ENCODE measurements around the gene GPSM1. TPM values are rescaled to one million over a fixed set of nuclear protein-coding genes. Genes with fewer than 3 reads are reported as not detected.
A peak's percentile ranks its signal among the peaks of the same experiment; 100 is the strongest.
"Not testable (repeated sequence)": the region's sequence is repeated elsewhere in the genome, so short reads cannot be mapped to it uniquely, and the experiment has no call there.

The GPSM1 gene
- total RNA-seq, 1 donor from 2014 or later, result 16.6 TPM

- DNase-seq (ENCODE audit: low spot score), result no peak
These were observed 16.5 kb downstream of the GPSM1 start for GRCh38 chr9:136343884-136344269.

- DNase-seq (ENCODE audit: low spot score), result no peak
These were observed 17.4 kb downstream of the GPSM1 start for GRCh38 chr9:136344544-136345280.

GRCh38 chr9:136345281-136346156 is 18.2 kb downstream of the GPSM1 start:
- DNase-seq (ENCODE audit: low spot score), result peak; percentile 75

GRCh38 chr9:136346157-136346481 is 18.8 kb downstream of the GPSM1 start:
- DNase-seq (ENCODE audit: low spot score), result no peak

GRCh38 chr9:136346927-136347465 is 19.7 kb downstream of the GPSM1 start:
- DNase-seq (ENCODE audit: low spot score), result no peak

- DNase-seq (ENCODE audit: low spot score), result no peak
These were observed 20.3 kb downstream of the GPSM1 start for GRCh38 chr9:136347472-136348256.

GRCh38 chr9:136348691-136349090 is 21.4 kb downstream of the GPSM1 start:
- no peak for DNase-seq (ENCODE audit: low spot score)

GRCh38 chr9:136349546-136349945 is 22.2 kb downstream of the GPSM1 start:
- no peak for DNase-seq (ENCODE audit: low spot score)

GRCh38 chr9:136351252-136351800 is 24.0 kb downstream of the GPSM1 start:
- no peak for DNase-seq (ENCODE audit: low spot score)

- DNase-seq (ENCODE audit: low spot score), result not testable (repeated sequence)
These were observed 24.5 kb downstream of the GPSM1 start for GRCh38 chr9:136351868-136352267.

GRCh38 chr9:136352682-136353081 is 25.3 kb downstream of the GPSM1 start:
- DNase-seq (ENCODE audit: low spot score), result no peak

GRCh38 chr9:136353088-136353487 is 25.7 kb downstream of the GPSM1 start:
- DNase-seq (ENCODE audit: low spot score), result no peak

GRCh38 chr9:136353757-136354488 is 26.6 kb downstream of the GPSM1 start:
- no peak for DNase-seq (ENCODE audit: low spot score)

GRCh38 chr9:136354592-136355085 is 27.3 kb downstream of the GPSM1 start:
- no peak for DNase-seq (ENCODE audit: low spot score)

GRCh38 chr9:136355616-136356557 is 28.5 kb downstream of the GPSM1 start:
- DNase-seq (ENCODE audit: low spot score), result no peak

- no peak for DNase-seq (ENCODE audit: low spot score)
These were observed 29.9 kb downstream of the GPSM1 start for GRCh38 chr9:136357202-136357725.

- no peak for DNase-seq (ENCODE audit: low spot score)
These were observed 30.7 kb downstream of the GPSM1 start for GRCh38 chr9:136358016-136358415.

- no peak for DNase-seq (ENCODE audit: low spot score)
These were observed 31.5 kb downstream of the GPSM1 start for GRCh38 chr9:136358888-136359287.
